ENCODE results near the gene PCDHGB1.
A peak's percentile ranks its signal among the peaks of the same experiment; 100 is the strongest.
"Not testable (repeated sequence)": the region's sequence is repeated elsewhere in the genome, so short reads cannot be mapped to it uniquely, and the experiment has no call there.

Gene PCDHGB1

GRCh38 chr5:141383345-141383744 lies 33.4 kb downstream of the PCDHGB1 start:
- no peak for DNase-seq (ENCODE audit: low read depth in 2 of 2)

GRCh38 chr5:141384471-141385267 lies 34.8 kb downstream of the PCDHGB1 start:
- DNase-seq (ENCODE audit: low read depth in 2 of 2), result no peak

GRCh38 chr5:141387557-141388311 lies 37.8 kb downstream of the PCDHGB1 start, which contains the start of gene PCDHGB4:
PCDHGB4 (plus strand) TSS chr5:141387698; CDS start chr5:141387885, 187 bp downstream.
- DNase-seq (ENCODE audit: low read depth in 2 of 2), result not testable (repeated sequence)

- no peak for DNase-seq (ENCODE audit: low read depth in 2 of 2)
These were observed 38.8 kb downstream of the PCDHGB1 start for GRCh38 chr5:141388661-141389060.

- no peak for DNase-seq (ENCODE audit: low read depth in 2 of 2)
These were observed 39.5 kb downstream of the PCDHGB1 start for GRCh38 chr5:141389153-141390042.

- no peak for DNase-seq (ENCODE audit: low read depth in 2 of 2)
These were observed 42.7 kb downstream of the PCDHGB1 start, which contains the start of gene PCDHGA8 for GRCh38 chr5:141392429-141393198. PCDHGA8 (plus strand) TSS chr5:141392633; CDS start chr5:141392814, 181 bp downstream.

GRCh38 chr5:141393267-141393666 lies 43.4 kb downstream of the PCDHGB1 start:
- DNase-seq (ENCODE audit: low read depth in 2 of 2), result no peak

- not testable (repeated sequence) for DNase-seq (ENCODE audit: low read depth in 2 of 2)
These were observed 44.7 kb downstream of the PCDHGB1 start for GRCh38 chr5:141394401-141395187.

- DNase-seq (ENCODE audit: low read depth in 2 of 2), result peak in 1 of 2 donors; percentile 34
These were observed 48.1 kb downstream of the PCDHGB1 start, which contains the start of gene PCDHGB5 for GRCh38 chr5:141397756-141398551. PCDHGB5 (plus strand) TSS chr5:141397947; CDS start chr5:141398128, 181 bp downstream.

- DNase-seq (ENCODE audit: low read depth in 2 of 2), result no peak
These were observed 48.7 kb downstream of the PCDHGB1 start for GRCh38 chr5:141398608-141399007.

- no peak for DNase-seq (ENCODE audit: low read depth in 2 of 2)
These were observed 49.8 kb downstream of the PCDHGB1 start for GRCh38 chr5:141399555-141400258.
